Measurements from ENCODE around the gene FAM171A1. TPM values are rescaled to one million over a fixed set of nuclear protein-coding genes. Genes with fewer than 3 reads are reported as not detected.

Gene FAM171A1
- total and polyA plus RNA-seq, 8 donors = 12.4 to 34.1 (median 21.4) TPM

- no peaks in the 10 kb centered on the region for H3K27me3 ChIP-seq
- no peak for FAIRE-seq
- intact Hi-C loops (cut with DNase I) = no loop called here
Observed at GRCh38 chr10:15290671-15291070, 80.4 kb downstream of the FAM171A1 start.

GRCh38 chr10:15290150-15290549 is 80.9 kb downstream of the FAM171A1 start:
- Histone ChIP-seq H3K36me3 (no peaks in the 10 kb centered on the region), H3K4me1 (no peaks in the 10 kb centered on the region), H3K27me3 (no peaks in the 10 kb centered on the region), H3K4me3 (no peak overlapping the region), H3K27ac (no peak overlapping the region), H3K9me3 (no peaks in the 10 kb centered on the region)
- no peak for FAIRE-seq
- no peak for DNase-seq
- WGBS, 2 donors = 79 to 85% methylated on average over 2 to 4 of the region's 4 CpGs
- intact Hi-C loops (cut with DNase I) = no loop called here
- ATAC-seq = no peak
- TF ChIP-seq, protein P1, sequence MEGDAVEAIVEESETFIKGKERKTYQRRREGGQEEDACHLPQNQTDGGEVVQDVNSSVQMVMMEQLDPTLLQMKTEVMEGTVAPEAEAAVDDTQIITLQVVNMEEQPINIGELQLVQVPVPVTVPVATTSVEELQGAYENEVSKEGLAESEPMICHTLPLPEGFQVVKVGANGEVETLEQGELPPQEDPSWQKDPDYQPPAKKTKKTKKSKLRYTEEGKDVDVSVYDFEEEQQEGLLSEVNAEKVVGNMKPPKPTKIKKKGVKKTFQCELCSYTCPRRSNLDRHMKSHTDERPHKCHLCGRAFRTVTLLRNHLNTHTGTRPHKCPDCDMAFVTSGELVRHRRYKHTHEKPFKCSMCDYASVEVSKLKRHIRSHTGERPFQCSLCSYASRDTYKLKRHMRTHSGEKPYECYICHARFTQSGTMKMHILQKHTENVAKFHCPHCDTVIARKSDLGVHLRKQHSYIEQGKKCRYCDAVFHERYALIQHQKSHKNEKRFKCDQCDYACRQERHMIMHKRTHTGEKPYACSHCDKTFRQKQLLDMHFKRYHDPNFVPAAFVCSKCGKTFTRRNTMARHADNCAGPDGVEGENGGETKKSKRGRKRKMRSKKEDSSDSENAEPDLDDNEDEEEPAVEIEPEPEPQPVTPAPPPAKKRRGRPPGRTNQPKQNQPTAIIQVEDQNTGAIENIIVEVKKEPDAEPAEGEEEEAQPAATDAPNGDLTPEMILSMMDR (IDR thresholded peaks at IDR 0.05) = no peak

More at GRCh38 chr10:15290671-15291070, 80.4 kb downstream of the FAM171A1 start:
- DNase-seq = no peak
- H3K9me3 ChIP-seq = no peaks in the 10 kb centered on the region
- H3K4me1 ChIP-seq = no peaks in the 10 kb centered on the region
- 89 to 90% methylated on average over 7 of the region's 7 CpGs for WGBS, 2 donors
- TF ChIP-seq, protein P1 (IDR thresholded peaks at IDR 0.05) = no peak
- ATAC-seq = no peak
- H3K4me3 ChIP-seq = no peak overlapping the region
- no peak overlapping the region for H3K27ac ChIP-seq
- no peaks in the 10 kb centered on the region for H3K36me3 ChIP-seq

DNA sequence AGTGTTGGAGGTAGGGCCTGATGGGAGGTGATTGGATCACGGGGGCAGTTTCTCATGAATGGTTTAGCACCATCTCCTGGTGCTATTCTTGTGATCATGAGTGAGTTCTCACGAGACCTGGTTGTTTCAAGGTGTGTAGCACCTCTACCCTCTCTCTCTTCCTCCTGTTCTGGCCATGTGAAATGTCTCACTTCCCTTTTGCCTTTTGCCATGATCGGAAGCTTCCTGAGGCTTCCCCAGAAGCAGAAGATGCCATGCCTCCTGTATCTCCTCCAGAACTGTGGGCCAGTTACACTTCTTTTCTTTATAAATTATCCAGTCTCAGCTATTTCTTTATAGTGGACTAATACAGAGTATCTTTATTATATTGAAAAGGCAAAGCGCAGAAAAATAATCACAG is 90.1 kb downstream of the FAM171A1 start:
- ATAC-seq (no peak), FAIRE-seq (no peak), DNase-seq (no peak)
- no peaks in the 10 kb centered on the region for H3K4me1 ChIP-seq
- no peaks in the 10 kb centered on the region for H3K27me3 ChIP-seq
- TF ChIP-seq, protein P1 (IDR thresholded peaks at IDR 0.05) = no peak
- H3K36me3 ChIP-seq = peaks cover 0 to 11% (median 0%) of the 10 kb centered on the region in 3 donors
- 67 to 83% methylated on average over 4 of the region's 4 CpGs for WGBS, 2 donors
- intact Hi-C loops (cut with DNase I) = no loop called here
- H3K9me3 ChIP-seq = no peaks in the 10 kb centered on the region
- no peak overlapping the region for H3K27ac ChIP-seq
- no peak overlapping the region for H3K4me3 ChIP-seq

DNA sequence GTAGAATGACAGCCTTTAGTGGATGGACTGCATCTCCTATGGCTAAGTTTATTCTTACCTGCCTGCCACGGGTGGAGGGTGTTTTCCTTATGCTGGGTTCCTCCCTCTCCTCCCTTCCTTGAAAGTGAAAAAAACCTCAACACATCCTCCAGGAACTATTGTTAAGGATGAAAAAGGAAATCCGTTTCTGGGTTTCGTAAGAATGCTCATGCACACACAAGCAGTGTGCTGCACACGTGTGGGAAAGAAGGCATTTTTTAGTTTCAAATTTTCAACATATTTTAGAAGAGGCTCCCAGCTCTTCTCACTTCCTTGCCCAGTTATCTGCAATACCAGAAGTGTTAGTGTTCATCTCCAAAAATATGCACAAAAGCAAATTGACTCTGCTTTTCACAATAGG is 90.6 kb downstream of the FAM171A1 start:
- no peak overlapping the region for H3K27ac ChIP-seq
- TF ChIP-seq, protein P1 (IDR thresholded peaks at IDR 0.05) = no peak
- 75 to 83% methylated on average over 4 of the region's 4 CpGs for WGBS, 2 donors

DNA sequence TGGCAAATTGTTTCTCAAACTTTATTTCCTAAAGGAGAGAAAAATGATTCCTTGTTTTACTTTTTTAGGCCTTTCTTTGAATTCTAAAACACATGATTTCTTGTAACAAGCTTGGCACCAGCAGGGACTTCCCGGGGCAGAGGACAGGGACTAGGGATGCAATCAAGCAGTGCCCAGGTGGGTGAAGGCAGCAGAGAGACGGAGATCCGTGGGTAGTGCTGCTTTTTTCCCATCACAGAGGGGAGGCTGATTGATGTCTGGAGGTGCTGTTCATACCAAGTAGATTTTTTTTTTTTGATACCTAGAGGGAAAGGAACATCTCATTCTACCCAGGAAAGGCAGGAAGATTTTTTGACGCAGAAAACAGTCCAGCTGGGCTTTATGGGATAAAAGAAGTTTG is 91.9 kb downstream of the FAM171A1 start:
- H3K36me3 ChIP-seq = peaks cover 0 to 11% (median 0%) of the 10 kb centered on the region in 3 donors
- intact Hi-C loops (cut with DNase I) = no loop called here

More for the DNA sequence above, 90.6 kb downstream of the FAM171A1 start:
- Histone ChIP-seq H3K36me3 (peaks cover 0 to 11% (median 0%) of the 10 kb centered on the region in 3 donors), H3K27me3 (no peaks in the 10 kb centered on the region), H3K9me3 (no peaks in the 10 kb centered on the region), H3K4me3 (no peak overlapping the region), H3K4me1 (no peaks in the 10 kb centered on the region)
- DNase-seq = no peak
- no peak for ATAC-seq
- no peak for FAIRE-seq
- intact Hi-C loops (cut with DNase I) = no loop called here

More for the DNA sequence above, 91.9 kb downstream of the FAM171A1 start:
- H3K4me3 ChIP-seq = no peak overlapping the region
- DNase-seq = no peak
- 96 to 98% methylated on average over 4 of the region's 4 CpGs for WGBS, 2 donors
- H3K9me3 ChIP-seq = no peaks in the 10 kb centered on the region
- no peak overlapping the region for H3K27ac ChIP-seq
- no peaks in the 10 kb centered on the region for H3K27me3 ChIP-seq
- no peak for ATAC-seq
- no peaks in the 10 kb centered on the region for H3K4me1 ChIP-seq
- FAIRE-seq = no peak
- TF ChIP-seq, protein P1 (IDR thresholded peaks at IDR 0.05) = no peak

Data from pancreas (tissue), 10 donors.